Cardiac fibroblast (primary cell): Measurements from ENCODE around the gene MRPL37.

ENCODE experiments used
- DNase-seq, 2 donors: peaks; one replicate each; pipeline versions ENCODE4 v3.0.0 to v3.0.0-alpha.2; 2010; ENCODE audit warnings: low read depth in 2 of 2
- H3K4me3 ChIP-seq, 2 donors: replicated peaks in 1 of 2; 1 replicate in 1 of 2; 2 replicates in 1 of 2; pipeline ENCODE4 v1.5.1; 2011; ENCODE audit warnings: low read depth in 2 of 2, low read length in 2 of 2, mild to moderate bottlenecking in 2 of 2, moderate library complexity in 1 of 2
- TF ChIP-seq, protein P1 (sequence below): IDR thresholded peaks from one replicate; pipeline ENCODE4 v1.5.1; 2011; ENCODE audit warnings: low read depth, mild to moderate bottlenecking, low read length, inconsistent platforms

The MRPL37 gene

GRCh38 chr1:54171606-54172005 is 28.4 kb upstream of the MRPL37 start:
- TF ChIP-seq, protein P1, sequence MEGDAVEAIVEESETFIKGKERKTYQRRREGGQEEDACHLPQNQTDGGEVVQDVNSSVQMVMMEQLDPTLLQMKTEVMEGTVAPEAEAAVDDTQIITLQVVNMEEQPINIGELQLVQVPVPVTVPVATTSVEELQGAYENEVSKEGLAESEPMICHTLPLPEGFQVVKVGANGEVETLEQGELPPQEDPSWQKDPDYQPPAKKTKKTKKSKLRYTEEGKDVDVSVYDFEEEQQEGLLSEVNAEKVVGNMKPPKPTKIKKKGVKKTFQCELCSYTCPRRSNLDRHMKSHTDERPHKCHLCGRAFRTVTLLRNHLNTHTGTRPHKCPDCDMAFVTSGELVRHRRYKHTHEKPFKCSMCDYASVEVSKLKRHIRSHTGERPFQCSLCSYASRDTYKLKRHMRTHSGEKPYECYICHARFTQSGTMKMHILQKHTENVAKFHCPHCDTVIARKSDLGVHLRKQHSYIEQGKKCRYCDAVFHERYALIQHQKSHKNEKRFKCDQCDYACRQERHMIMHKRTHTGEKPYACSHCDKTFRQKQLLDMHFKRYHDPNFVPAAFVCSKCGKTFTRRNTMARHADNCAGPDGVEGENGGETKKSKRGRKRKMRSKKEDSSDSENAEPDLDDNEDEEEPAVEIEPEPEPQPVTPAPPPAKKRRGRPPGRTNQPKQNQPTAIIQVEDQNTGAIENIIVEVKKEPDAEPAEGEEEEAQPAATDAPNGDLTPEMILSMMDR, result no peak
- DNase-seq, result no peak
- H3K4me3 ChIP-seq, result no peak overlapping the region

DNA sequence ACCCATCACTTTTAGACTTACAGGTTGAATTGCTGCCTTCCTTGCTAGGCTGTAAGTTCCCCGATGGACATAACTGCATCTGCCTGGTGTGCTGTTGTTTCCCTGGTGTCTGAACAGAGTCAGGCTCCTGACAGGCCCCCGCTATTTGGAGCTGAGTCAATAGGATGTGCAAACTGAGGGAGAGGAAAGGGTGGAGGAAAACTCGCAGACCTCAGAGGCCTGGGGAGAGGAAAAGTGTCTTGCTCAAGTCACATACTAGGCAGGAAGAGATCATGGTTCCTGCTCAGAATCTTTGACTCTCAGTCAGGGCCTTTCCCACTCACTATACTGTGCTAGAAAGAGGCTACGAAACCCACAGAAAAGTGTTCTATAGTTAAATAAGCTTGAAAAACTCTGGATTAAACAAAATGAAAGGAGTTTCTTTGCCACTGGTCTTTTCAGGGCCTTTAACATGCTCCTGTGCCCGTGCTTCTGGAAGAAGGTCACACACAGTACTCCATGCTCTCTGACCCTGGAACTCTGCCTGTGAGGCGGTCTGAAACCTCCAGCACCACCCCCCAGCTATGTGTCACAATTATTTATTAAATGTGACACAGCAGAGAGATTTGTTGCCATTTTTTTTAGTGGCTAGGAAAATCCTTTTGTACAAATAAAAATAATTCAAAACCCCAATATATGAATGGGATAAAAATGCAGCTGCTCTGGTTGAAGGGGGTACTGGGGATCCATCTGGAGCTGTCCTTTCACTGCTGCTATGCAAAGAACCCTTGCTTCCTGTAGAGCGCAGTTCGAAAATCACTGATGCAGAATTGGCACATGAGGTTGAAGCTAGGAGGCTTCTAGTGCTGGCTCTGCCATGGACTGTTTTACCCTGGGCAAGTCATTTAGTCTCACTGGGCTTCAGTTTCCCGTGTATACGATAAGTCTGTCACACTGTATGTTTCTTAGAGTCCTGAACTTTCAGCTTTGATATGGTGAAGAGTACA is 27.1 kb upstream of the MRPL37 start:
- no peak overlapping the region for H3K4me3 ChIP-seq
- TF ChIP-seq, protein P1, result no peak
- peak; percentile 46 to 62 for DNase-seq

- TF ChIP-seq, protein P1, result no peak
- no peak overlapping the region for H3K4me3 ChIP-seq
Measured at GRCh38 chr1:54173681-54174080, 26.3 kb upstream of the MRPL37 start.

GRCh38 chr1:54174106-54174505 is 25.9 kb upstream of the MRPL37 start:
- no peak overlapping the region for H3K4me3 ChIP-seq
- TF ChIP-seq, protein P1, result no peak

More at GRCh38 chr1:54173681-54174080, 26.3 kb upstream of the MRPL37 start:
- DNase-seq, result no peak

DNA sequence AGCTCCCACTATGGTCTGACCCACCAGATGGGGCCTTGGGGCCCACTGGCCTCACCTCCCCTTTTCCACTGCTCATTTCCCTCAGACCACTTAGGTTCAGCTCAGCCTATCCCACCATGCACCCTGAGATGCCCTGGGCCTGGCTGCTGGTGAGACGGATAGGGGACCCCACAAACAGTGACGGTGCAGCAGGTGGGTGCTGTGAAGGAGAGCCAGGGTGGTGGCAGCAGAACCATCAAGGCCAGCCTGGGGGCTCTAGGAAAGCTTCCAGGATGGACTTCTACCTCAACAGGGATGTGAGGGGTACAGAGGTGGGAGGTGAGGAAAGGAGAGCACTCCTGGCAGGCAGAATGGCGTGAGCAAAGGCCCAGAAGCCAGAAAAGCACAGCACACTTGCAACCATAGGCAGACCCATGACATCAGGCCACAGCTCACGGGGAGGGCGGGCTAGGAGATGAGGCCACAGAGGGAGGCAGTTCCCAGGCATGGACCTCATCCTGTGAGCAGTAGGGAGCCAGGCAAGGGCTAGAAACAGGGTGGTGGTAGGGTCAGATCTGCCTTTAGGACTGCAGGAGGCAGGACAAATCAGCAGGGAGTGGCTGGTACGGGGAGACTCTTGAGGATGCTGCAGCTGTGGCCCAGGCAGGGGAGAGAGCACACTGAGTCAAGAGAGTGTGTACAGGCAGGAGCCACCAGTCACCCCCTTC is 23.2 kb upstream of the MRPL37 start:
- DNase-seq, result no peak
- TF ChIP-seq, protein P1, result no peak
- no peak overlapping the region for H3K4me3 ChIP-seq

More at GRCh38 chr1:54174106-54174505, 25.9 kb upstream of the MRPL37 start:
- DNase-seq, result no peak

DNA sequence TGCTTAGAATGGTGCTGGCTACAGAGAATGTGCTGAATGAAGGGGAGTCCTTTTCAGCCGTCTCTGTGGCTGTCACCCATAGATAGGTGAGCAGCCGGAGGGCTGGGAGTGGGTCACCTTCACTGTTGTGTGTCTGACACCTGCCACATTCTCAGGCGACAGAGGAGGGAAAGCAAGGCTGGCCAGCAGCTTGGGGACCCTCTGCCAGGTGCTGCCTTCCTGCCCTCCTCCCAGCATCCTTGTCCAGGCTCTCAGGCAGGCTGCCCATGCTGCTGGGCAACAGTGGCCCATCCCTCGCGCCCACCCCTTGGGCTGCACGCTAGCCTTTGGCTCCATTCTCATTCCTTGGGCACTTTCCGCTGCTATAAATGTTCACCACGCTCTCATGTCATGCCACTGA is 22.2 kb upstream of the MRPL37 start:
- DNase-seq, result no peak
- no peak overlapping the region for H3K4me3 ChIP-seq
- TF ChIP-seq, protein P1, result no peak
